GM12892 (cell line): ENCODE results near the gene SORCS1.

Source experiments
- POLR2A ChIP-seq: IDR thresholded peaks from 2 replicates; pipeline ENCODE4 v1.6.1; 2011; ENCODE audit warnings: low read depth, low read length, control low read depth
- POLR2AphosphoS5 ChIP-seq: IDR thresholded peaks from 2 replicates; pipeline ENCODE4 v1.6.1; 2011; ENCODE audit warnings: low read depth, low read length, control low read depth
- TAF1 ChIP-seq: IDR thresholded peaks from 2 replicates; pipeline ENCODE4 v1.6.1; 2011; ENCODE audit warnings: low read depth, mild to moderate bottlenecking, control low read depth, low read length, borderline replicate concordance

- TF ChIP-seq POLR2AphosphoS5 (no peak), POLR2A (no peak), TAF1 (no peak)
Measured at GRCh38 chr10:106714734-106715555, 449.6 kb downstream of the SORCS1 start.
